Stimulated activated CD8-positive, alpha-beta memory T cell treated with anti-CD3 and anti-CD28 coated beads, Interleukin-2, amount 100 ng/mL, for 48 hours (primary cell): ENCODE measurements around the gene IQCF5.
"Not testable (repeated sequence)": the region's sequence is repeated elsewhere in the genome, so short reads cannot be mapped to it uniquely, and the experiment has no call there.

ENCODE experiments used
- DNase-seq, 2 donors: peaks; one replicate each; pipeline ENCODE4 v3.0.0-alpha.2; 2020; ENCODE audit warnings: low read depth in 2 of 2

IQCF5 gene

GRCh38 chr3:51868896-51869295, 6.5 kb downstream of the IQCF5 start:
- DNase-seq, result not testable (repeated sequence)

- DNase-seq, result no peak
These were observed 12.5 kb downstream of the IQCF5 start for GRCh38 chr3:51862886-51863285.

- DNase-seq, result no peak
These were observed 14.4 kb downstream of the IQCF5 start, which contains the start of gene IQCF2 for GRCh38 chr3:51860703-51861665. IQCF2 (plus strand) TSS chr3:51861615; CDS start chr3:51861667, 52 bp downstream.

- not testable (repeated sequence) for DNase-seq
These were observed 20.0 kb downstream of the IQCF5 start for GRCh38 chr3:51855411-51855810.

- no peak for DNase-seq
These were observed 30.3 kb downstream of the IQCF5 start for GRCh38 chr3:51845129-51845528.

GRCh38 chr3:51836606-51837005, 38.8 kb downstream of the IQCF5 start:
- no peak for DNase-seq

- DNase-seq, result no peak
These were observed 44.5 kb downstream of the IQCF5 start for GRCh38 chr3:51830836-51831385.

GRCh38 chr3:51830345-51830744, 45.1 kb downstream of the IQCF5 start:
- no peak for DNase-seq

- DNase-seq, result no peak
These were observed 47.1 kb downstream of the IQCF5 start for GRCh38 chr3:51828297-51828696.
